MM.1S (cell line): ENCODE data around the gene CCSAP.

ENCODE experiments used
- DNase-seq: peaks from one replicate; pipeline ENCODE4 v3.0.0-alpha.2; 2015
- H2AFZ ChIP-seq: fragments of 300-600 bp; sonication (generic); 2 replicates; pipeline ENCODE4 v1.6.0; 2016; ENCODE audit warnings: antibody characterized with exemption, low read length
- H3F3A ChIP-seq: fragments of 300-600 bp; sonication (generic); 2 replicates; pipeline ENCODE4 v1.6.1; 2016; ENCODE audit warnings: mild to moderate bottlenecking, antibody characterized with exemption, low read length, moderate library complexity, mixed read lengths; ENCODE audit not compliant: insufficient read depth
- H3K27ac ChIP-seq: fragments of 300-600 bp; sonication (generic); 2 replicates; pipeline ENCODE4 v1.5.1; 2016; ENCODE audit warnings: mild to moderate bottlenecking, low read length
- H3K27me3 ChIP-seq: fragments of 300-600 bp; sonication (generic); replicated peaks from 2 replicates; pipeline ENCODE4 v1.6.0; 2016; ENCODE audit warnings: low read length; ENCODE audit not compliant: insufficient read depth
- H3K36me3 ChIP-seq: fragments of 300-600 bp; sonication (generic); replicated peaks from 2 replicates; pipeline ENCODE4 v1.6.1; 2016; ENCODE audit warnings: mild to moderate bottlenecking, low read length, mixed read lengths; ENCODE audit not compliant: insufficient read depth
- H3K4me1 ChIP-seq: fragments of 300-600 bp; sonication (generic); 2 replicates; pipeline ENCODE4 v1.6.1; 2016; ENCODE audit warnings: low read length, mixed read lengths
- H3K4me2 ChIP-seq: fragments of 300-600 bp; sonication (generic); 2 replicates; pipeline ENCODE4 v1.6.0; 2016; ENCODE audit warnings: low read depth, low read length
- H3K4me3 ChIP-seq: fragments of 300-600 bp; sonication (generic); 2 replicates; pipeline ENCODE4 v1.5.1; 2016; ENCODE audit warnings: low read length, mixed read lengths
- H3K79me2 ChIP-seq: fragments of 300-600 bp; sonication (generic); 2 replicates; pipeline ENCODE4 v1.6.1; 2016; ENCODE audit warnings: mixed run types, low read length, mixed read lengths
- H3K9ac ChIP-seq: fragments of 300-600 bp; sonication (generic); 2 replicates; pipeline ENCODE4 v1.6.1; 2016; ENCODE audit warnings: low read length, mixed read lengths
- H3K9me2 ChIP-seq: fragments of 300-600 bp; sonication (generic); replicated peaks from 2 replicates; pipeline ENCODE4 v1.6.1; 2016; ENCODE audit warnings: mild to moderate bottlenecking, low read length, mixed read lengths; ENCODE audit not compliant: insufficient read depth
- H3K9me3 ChIP-seq: fragments of 300-600 bp; sonication (generic); replicated peaks from 2 replicates; pipeline ENCODE4 v1.6.1; 2016; ENCODE audit warnings: mild to moderate bottlenecking, low read length, mixed read lengths; ENCODE audit not compliant: insufficient read depth
- H4K20me1 ChIP-seq: fragments of 300-600 bp; sonication (generic); 2 replicates; pipeline ENCODE4 v1.6.1; 2016; ENCODE audit warnings: mild to moderate bottlenecking, low read length, moderate library complexity, mixed read lengths; ENCODE audit not compliant: insufficient read depth
- CTCF ChIP-seq: fragments of 300-600 bp; sonication (generic); IDR thresholded peaks from 2 replicates; pipeline ENCODE4 v1.5.1; 2016; ENCODE audit warnings: antibody characterized with exemption, low read length, mixed read lengths
- EZH2 ChIP-seq: fragments of 300-600 bp; sonication (generic); optimal IDR thresholded peaks from 2 replicates; pipeline ENCODE3; 2017; ENCODE audit warnings: low read depth, mild to moderate bottlenecking, antibody characterized with exemption, low read length, mixed read lengths
- EZH2phosphoT487 ChIP-seq: fragments of 300-600 bp; sonication (generic); IDR thresholded peaks from 2 replicates; pipeline ENCODE4 v1.6.1; 2018; ENCODE audit warnings: antibody characterized with exemption, low read length

CCSAP gene

DNA sequence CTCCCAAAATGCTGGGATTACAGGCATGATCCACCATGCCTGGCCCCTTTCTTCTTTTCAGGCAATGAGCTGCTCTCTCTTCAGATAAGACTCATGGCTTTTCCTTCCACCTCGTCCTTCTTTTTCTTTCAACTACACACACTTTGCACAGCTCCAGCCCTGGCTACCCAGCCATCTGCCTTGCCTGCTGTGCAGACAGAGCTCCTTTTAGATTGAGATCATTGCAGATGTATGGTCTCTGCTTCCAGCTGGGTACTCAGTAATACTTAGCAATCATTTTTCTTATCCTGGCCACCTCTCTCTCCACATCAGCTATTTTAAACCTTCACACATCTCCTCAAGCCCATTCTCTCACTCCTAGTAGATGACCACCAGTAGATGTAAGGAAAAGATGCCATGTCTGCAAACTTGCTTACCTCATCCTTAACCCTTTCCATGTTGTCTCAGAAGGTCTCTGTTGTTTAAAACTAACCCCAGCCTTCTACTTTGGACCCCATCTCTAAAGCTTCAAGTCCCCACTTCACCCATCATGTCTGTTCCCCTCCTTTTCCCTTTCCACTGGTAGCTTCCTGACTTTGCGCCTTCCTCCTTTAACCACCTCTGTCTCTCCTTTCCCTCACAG, 64.6 kb downstream of the CCSAP start:
- Histone ChIP-seq H3K4me2 (no peak overlapping the region), H3K9me3 (no peaks in the 10 kb centered on the region), H4K20me1 (no peaks in the 10 kb centered on the region), H3K4me3 (no peak overlapping the region), H3K9ac (no peak overlapping the region), H3K4me1 (no peaks in the 10 kb centered on the region), H2AFZ (no peak overlapping the region), H3K27ac (no peak overlapping the region), H3F3A (no peaks in the 10 kb centered on the region), H3K36me3 (no peaks in the 10 kb centered on the region), H3K79me2 (peaks cover 95% of the 10 kb centered on the region), H3K9me2 (no peaks in the 10 kb centered on the region), H3K27me3 (no peaks in the 10 kb centered on the region)
- TF ChIP-seq CTCF, result no peak
- no peak for TF ChIP-seq EZH2
- TF ChIP-seq EZH2phosphoT487, result no peak
- no peak for DNase-seq

GRCh38 chr1:229275005-229275404, 67.8 kb downstream of the CCSAP start:
- Histone ChIP-seq H2AFZ (no peak overlapping the region), H3K27me3 (no peaks in the 10 kb centered on the region), H3F3A (peaks cover 10% of the 10 kb centered on the region), H3K9me2 (no peaks in the 10 kb centered on the region), H3K4me2 (no peak overlapping the region), H3K4me1 (peaks cover 9% of the 10 kb centered on the region), H3K9me3 (no peaks in the 10 kb centered on the region), H3K9ac (no peak overlapping the region), H3K79me2 (peaks cover 83% of the 10 kb centered on the region), H3K27ac (no peak overlapping the region), H3K4me3 (no peak overlapping the region), H4K20me1 (no peaks in the 10 kb centered on the region), H3K36me3 (no peaks in the 10 kb centered on the region)
- TF ChIP-seq EZH2 (no peak), EZH2phosphoT487 (no peak), CTCF (no peak)
- DNase-seq, result no peak

DNA sequence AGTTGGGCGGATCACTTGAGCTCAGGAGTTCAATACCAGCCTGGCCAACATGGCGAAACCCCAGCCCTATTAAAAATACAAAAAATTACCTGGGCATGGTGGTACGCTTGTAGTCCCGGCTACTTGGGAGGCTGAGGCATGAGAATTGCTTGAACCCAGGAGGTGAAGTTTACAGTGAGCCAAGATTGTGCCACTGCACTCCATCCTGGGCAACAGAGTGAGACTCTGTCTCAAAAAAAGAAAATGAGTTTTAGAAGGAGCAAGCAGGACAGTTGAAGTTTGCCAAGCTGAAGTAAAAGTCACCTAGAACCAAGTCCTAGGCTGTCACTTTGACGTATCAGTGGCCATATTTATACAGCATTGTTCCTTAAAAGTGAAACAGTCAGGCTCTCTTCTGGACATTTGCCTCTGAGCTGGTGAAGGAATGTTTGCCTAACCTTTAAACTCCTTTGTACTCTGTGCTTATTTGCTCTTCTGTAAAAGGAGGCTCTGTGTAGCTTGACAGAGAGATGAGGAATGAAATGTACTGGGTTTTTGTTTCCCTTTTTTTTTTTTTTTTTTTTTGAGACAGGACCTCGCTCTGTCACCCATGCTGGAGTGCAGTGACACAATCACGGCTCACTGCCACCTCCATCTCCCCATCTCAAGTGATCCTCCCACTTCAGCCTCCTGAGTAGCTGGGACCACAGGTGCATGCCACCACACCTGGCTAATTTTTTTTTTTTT, 69.2 kb downstream of the CCSAP start:
- H3K36me3 ChIP-seq, result no peaks in the 10 kb centered on the region
- H3K79me2 ChIP-seq, result peaks cover 70% of the 10 kb centered on the region
- no peak overlapping the region for H3K27ac ChIP-seq
- no peak overlapping the region for H3K4me3 ChIP-seq
- H3K9me3 ChIP-seq, result no peaks in the 10 kb centered on the region
- H3F3A ChIP-seq, result peaks cover 15% of the 10 kb centered on the region
- H2AFZ ChIP-seq, result no peak overlapping the region
- no peak for DNase-seq
- H3K9me2 ChIP-seq, result no peaks in the 10 kb centered on the region
- peaks cover 9% of the 10 kb centered on the region for H3K4me1 ChIP-seq
- H3K9ac ChIP-seq, result no peak overlapping the region
- H4K20me1 ChIP-seq, result no peaks in the 10 kb centered on the region
- no peaks in the 10 kb centered on the region for H3K27me3 ChIP-seq
- TF ChIP-seq EZH2phosphoT487 (no peak), EZH2 (no peak), CTCF (no peak)
- H3K4me2 ChIP-seq, result no peak overlapping the region
